ENCODE results near the gene HTRA3. TPM values are rescaled to one million over a fixed set of nuclear protein-coding genes. Genes with fewer than 3 reads are reported as not detected.

The HTRA3 gene
- total RNA-seq, 2 donors from 2014 or later, result 6.0 to 18.9 TPM

- Histone ChIP-seq H3K4me3 (no peak overlapping the region), H3K9me3 (no peaks in the 10 kb centered on the region), H3K27me3 (replicated peaks; ENCODE audit: insufficient read depth) (no peaks in the 10 kb centered on the region), H3K36me3 (no peaks in the 10 kb centered on the region), H3K4me1 (replicated peaks) (no peaks in the 10 kb centered on the region), H3K27ac (peak overlapping the region in 1 of 2 donors; percentile 8)
- 84% methylated on average over 10 of the region's 10 CpGs for WGBS
- no peak for DNase-seq (ENCODE audit: low spot score)
- intact Hi-C loops (cut with DNase I), result loop anchor here (5.0 kb wide), 1 partner anchor 51 kb away; no protein-coding TSS in a partner anchor
- TF ChIP-seq CTCF (IDR thresholded peaks at IDR 0.05) (no peak), POLR2A (IDR thresholded peaks at IDR 0.05) (no peak), POLR2AphosphoS5 (IDR thresholded peaks at IDR 0.05) (no peak)
These were observed 72.1 kb downstream of the HTRA3 start for GRCh38 chr4:8341691-8342090.

- Histone ChIP-seq H3K4me1 (replicated peaks) (no peaks in the 10 kb centered on the region), H3K9me3 (no peaks in the 10 kb centered on the region), H3K4me3 (no peak overlapping the region), H3K27me3 (replicated peaks; ENCODE audit: insufficient read depth) (no peaks in the 10 kb centered on the region), H3K36me3 (no peaks in the 10 kb centered on the region), H3K27ac (no peak overlapping the region)
- WGBS, result 84% methylated on average over 16 of the region's 16 CpGs
- intact Hi-C loops (cut with DNase I), result loop anchor here (5.0 kb wide), 1 partner anchor 50 kb away; no protein-coding TSS in a partner anchor
- TF ChIP-seq CTCF (IDR thresholded peaks at IDR 0.05), result no peak
- no peak for DNase-seq (ENCODE audit: low spot score)
These were observed 73.2 kb downstream of the HTRA3 start for GRCh38 chr4:8342651-8343261.

GRCh38 chr4:8343262-8343966 is 73.9 kb downstream of the HTRA3 start:
- Histone ChIP-seq H3K9me3 (no peaks in the 10 kb centered on the region), H3K36me3 (no peaks in the 10 kb centered on the region), H3K27ac (no peak overlapping the region), H3K4me3 (no peak overlapping the region), H3K27me3 (replicated peaks; ENCODE audit: insufficient read depth) (no peaks in the 10 kb centered on the region), H3K4me1 (replicated peaks) (no peaks in the 10 kb centered on the region)
- 59% methylated on average over 23 of the region's 28 CpGs for WGBS
- no peak for DNase-seq (ENCODE audit: low spot score)
- TF ChIP-seq POLR2AphosphoS5 (IDR thresholded peaks at IDR 0.05) (no peak), POLR2A (IDR thresholded peaks at IDR 0.05) (no peak), CTCF (IDR thresholded peaks at IDR 0.05) (no peak)
- intact Hi-C loops (cut with DNase I), result loop anchor here (5.0 kb wide), 1 partner anchor 49 kb away; no protein-coding TSS in a partner anchor

GRCh38 chr4:8343967-8344331 is 74.4 kb downstream of the HTRA3 start:
- 96% methylated on average over 11 of the region's 11 CpGs for WGBS

More at GRCh38 chr4:8343967-8344331, 74.4 kb downstream of the HTRA3 start:
- Histone ChIP-seq H3K4me3 (no peak overlapping the region), H3K4me1 (replicated peaks) (no peaks in the 10 kb centered on the region), H3K36me3 (no peaks in the 10 kb centered on the region), H3K9me3 (no peaks in the 10 kb centered on the region), H3K27ac (no peak overlapping the region), H3K27me3 (replicated peaks; ENCODE audit: insufficient read depth) (no peaks in the 10 kb centered on the region)
- intact Hi-C loops (cut with DNase I), result loop anchor here (5.0 kb wide), 1 partner anchor 48 kb away; no protein-coding TSS in a partner anchor
- TF ChIP-seq CTCF (IDR thresholded peaks at IDR 0.05) (no peak), POLR2AphosphoS5 (IDR thresholded peaks at IDR 0.05) (no peak)
- DNase-seq (ENCODE audit: low spot score), result no peak
